ENCODE results near the gene SUN2.

The SUN2 gene

DNA sequence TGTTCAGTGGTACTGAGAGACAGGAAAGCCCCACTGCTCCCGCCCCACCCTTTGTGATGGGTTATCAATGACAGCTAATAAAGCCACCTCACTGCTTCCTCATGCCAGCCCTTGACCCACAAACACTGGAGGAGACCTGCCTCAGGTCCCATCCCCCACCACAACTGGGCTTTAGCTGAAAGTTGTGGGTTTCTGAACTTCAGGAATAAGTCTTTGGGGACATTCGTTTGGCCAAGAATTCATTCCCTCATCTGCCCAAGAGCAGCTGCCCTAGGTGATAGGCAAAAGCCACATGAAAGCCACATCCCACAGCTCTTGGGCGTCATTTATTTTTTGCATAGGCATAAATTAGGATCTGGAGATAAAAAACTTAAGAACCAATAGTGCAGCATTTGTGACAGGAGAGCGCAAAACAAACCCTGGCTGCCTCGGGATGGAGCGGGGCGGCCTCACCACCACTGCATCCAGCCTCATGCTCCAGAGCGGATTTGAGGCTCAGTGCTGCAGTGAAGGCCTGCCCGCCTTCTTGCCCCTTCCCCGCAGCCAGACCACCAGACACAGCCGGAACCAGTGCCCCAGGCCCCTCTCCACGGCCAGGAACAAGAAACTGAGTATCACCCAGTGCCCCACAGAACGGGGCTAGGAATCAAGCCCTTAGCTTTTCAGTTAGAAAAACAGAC lies 21.2 kb downstream of the SUN2 start:
- DNase-seq, result no peak

GRCh38 chr22:38733724-38734381 lies 21.9 kb downstream of the SUN2 start:
- DNase-seq, result no peak

- DNase-seq, result peak; percentile 56
These were observed 22.5 kb downstream of the SUN2 start for GRCh38 chr22:38733329-38733723.

DNA sequence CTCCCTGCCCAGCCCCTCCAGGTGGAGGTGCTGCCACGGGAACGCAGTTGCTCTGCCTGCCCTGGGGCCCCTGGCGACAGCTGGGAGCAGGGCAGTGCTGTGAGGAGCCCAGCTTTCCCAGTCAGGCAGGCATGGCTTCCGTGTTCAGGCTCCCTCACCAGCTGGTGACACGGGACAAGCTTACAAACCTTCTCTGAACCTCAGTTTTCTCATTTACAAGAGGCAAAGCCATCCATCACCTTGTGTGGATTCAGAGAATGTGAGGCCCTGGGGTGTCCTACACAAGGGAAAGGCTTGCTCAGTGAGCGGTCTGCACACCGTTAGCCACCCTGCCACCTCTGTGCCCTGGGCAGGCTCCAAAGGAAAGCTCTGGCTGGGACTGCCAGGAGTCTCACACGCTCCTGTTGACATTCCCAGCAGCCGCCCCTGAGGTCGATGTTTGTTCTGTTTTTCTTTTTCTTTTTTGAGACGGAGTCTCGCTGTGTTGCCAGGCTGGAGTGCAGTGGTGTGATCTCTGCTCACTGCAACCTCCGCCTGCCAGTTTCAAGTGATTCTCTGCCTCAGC lies 23.5 kb downstream of the SUN2 start:
- DNase-seq, result no peak

- no peak for DNase-seq
These were observed 24.1 kb downstream of the SUN2 start for GRCh38 chr22:38731703-38732161.

DNA sequence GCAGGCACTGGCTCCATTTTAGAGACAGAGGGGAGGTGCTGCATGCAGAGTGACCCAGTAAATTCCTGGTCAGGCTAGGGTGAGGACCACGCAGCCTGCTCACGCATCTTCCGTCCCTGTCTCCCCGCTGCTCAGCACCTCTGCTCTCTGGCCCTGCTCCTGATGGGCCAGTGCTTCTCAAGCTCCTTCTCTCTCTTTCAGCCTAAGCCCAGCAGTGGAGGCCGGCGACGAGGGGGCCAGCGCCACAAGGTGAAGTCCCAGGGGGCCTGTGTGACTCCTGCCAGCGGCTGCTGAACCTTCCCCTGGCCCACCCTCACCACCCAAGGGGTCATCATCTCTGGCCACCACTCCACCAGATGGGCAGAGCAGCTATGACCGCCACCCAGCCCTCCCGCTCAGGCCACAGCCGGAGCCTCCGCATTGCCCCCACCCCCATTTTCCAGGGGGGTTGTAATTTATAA lies 25.4 kb downstream of the SUN2 start:
- DNase-seq, result no peak

DNA sequence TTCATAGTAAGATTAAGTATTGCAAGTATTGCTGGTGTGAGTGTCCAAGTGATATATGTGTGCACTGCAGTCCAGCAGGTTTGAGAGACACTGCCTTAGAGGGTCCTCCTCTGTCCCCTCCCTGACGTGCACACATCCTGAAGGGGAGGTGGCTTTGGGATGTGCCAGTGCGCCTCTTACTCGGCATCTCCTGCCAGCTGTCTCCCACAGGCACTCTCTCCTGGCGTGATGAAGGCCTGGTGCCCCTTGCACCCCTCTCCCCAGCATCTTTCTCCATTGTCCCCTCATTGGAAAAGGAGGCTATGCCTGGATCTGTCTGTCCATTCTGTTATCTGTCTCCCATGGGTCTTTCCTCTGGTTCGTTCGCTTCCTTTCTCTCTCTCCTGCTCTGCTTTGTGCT lies 25.9 kb downstream of the SUN2 start:
- DNase-seq, result no peak

GRCh38 chr22:38728871-38729796 lies 26.7 kb downstream of the SUN2 start:
- DNase-seq, result no peak

- no peak for DNase-seq
These were observed 28.0 kb downstream of the SUN2 start for GRCh38 chr22:38727530-38728451.

- no peak for DNase-seq
These were observed 28.7 kb downstream of the SUN2 start for GRCh38 chr22:38727123-38727522.

DNA sequence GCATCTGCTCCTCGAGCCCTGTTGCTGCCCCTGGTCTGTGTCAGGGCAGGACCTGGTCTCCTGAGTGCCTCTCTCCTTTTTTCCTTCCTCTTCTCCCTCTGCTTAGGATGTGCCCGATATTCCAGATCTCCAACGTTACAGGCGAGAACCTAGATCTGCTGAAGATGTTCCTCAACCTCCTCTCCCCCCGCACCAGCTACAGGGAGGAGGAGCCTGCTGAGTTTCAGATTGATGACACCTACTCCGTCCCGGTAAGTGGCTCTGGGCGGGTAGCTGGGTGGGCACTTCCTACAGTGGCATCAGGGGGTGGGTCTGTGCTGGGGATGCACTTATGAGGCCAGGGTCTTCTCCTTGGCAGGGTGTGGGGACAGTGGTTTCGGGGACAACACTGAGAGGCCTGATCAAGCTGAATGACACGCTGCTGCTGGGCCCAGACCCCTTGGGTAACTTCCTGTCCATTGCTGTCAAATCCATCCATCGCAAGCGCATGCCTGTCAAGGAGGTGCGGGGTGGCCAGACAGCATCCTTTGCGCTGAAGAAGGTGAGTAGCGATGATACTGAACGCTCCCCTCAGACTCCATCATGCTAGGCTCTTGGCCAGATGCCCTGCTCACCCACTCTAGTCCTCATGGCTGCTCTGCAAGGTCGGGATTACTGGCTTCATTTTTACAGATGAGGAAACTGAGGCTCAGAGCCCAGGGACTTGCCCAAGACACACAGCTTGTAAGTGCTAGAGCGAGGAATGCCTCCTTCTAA lies 29.7 kb downstream of the SUN2 start:
- DNase-seq, result no peak

- no peak for DNase-seq
These were observed 30.7 kb downstream of the SUN2 start for GRCh38 chr22:38724926-38725571.

DNA sequence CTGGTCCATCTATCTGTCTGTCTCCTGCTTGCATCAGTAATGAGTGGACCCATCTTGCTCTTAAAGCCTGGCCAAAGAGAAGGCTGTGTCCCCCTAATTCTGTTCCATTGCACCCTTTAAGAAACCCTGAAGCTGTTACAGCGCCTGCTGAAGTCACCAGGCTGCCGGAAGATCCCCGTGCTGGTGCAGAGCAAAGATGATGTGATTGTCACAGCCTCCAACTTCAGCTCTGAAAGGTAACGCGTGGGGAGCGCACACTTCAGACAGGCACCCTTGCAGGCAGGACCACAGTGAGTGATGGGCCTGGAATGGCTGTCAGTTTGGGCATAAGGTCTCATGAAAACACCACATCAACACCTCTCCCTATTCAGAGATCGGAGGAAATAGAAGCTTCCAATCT lies 31.6 kb downstream of the SUN2 start:
- no peak for DNase-seq

DNA sequence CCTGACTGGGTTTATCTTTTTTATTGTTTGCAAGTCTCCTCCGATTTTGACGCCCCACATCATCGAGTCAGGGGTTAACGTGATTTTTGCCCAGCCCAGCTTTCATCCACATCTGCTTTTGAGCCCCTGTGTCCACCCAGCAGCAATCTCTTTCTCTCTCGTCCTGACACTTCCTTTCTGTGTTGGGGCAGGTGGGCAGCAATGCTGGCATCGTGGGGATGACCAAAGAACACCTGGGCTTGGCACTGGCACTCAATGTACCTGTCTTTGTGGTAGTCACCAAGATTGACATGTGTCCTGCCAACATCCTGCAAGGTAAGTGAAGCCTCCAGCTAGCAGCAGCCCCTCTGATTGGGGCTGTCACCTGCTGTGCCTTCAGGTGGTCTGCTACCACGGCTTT lies 34.2 kb downstream of the SUN2 start:
- no peak for DNase-seq

GRCh38 chr22:38720350-38720749 lies 35.4 kb downstream of the SUN2 start:
- no peak for DNase-seq

DNA sequence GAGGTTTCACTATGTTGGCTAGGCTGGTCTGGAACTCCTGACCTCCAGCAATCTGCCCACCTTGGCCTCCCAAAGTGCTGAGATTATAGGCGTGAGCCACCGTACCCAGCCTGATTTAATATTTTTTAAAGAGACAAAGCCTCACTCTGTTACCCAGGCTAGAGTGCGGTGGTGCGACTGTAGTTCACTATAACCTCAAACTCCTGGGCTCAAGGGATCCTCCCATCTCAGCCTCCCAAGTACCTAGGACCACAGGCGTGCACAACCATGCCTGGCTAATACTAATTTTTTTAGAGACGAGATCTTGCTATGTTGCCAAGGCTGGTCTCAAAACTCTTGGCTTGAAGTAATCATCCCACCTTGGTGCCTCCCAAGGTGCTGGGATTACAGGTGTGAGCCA lies 36.6 kb downstream of the SUN2 start:
- DNase-seq, result no peak

- no peak for DNase-seq
These were observed 37.4 kb downstream of the SUN2 start for GRCh38 chr22:38718414-38718813.

- DNase-seq, result no peak
These were observed 38.6 kb downstream of the SUN2 start for GRCh38 chr22:38717244-38717643.

GRCh38 chr22:38716826-38717225 lies 39.0 kb downstream of the SUN2 start:
- no peak for DNase-seq

DNA sequence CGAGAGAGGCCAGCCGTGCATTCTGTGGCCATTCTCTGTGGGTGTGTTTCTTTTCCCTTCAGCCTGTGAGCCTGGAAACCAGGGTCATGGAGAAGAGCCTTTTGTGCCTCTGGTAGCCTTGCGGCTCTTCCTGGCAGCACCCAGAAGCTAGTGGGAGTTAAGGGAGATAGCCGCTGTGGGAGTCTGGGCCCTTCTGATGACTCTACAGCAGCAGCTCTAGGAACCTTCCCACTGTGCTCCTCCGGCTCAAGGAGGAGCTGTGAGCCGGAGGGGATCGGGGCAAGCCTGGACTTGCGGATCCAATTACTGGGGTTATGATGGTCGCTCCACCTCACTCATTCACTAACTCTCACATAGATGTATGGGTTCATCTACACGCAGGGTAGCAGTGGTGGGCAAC lies 39.5 kb downstream of the SUN2 start:
- DNase-seq, result no peak

DNA sequence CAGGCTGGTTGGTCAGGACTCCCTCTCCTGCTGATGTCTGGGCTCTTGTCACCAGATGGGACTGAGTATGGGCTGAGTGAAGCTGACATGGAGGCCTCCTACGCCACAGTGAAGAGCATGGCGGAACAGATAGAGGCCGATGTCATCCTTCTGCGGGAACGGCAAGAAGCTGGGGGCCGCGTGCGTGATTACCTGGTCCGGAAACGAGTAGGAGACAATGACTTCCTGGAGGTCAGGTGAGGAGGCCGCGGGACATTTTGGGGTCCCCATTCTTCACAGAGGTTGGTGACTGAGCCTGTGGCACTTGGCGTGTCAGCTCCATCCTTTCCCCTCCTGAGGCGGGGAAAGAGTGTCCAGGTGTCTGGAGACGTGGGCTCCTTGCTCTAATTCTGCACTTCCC lies 39.9 kb downstream of the SUN2 start:
- no peak for DNase-seq
